Measurements from ENCODE around the gene VPS4A.

- TF ChIP-seq CTCF (conservative IDR thresholded peaks at IDR 0.05; ENCODE audit: low read length) (no peak), EZH2phosphoT487 (IDR thresholded peaks at IDR 0.05; ENCODE audit: borderline replicate concordance) (no peak)
Observed at GRCh38 chr16:69330286-69331109, 19.3 kb downstream of the VPS4A start, which contains the start of gene PDF.

Data from Loucy (cell line).